GM23338 (cell line): ENCODE results near the gene ARID3B.

Experiments
- CTCF ChIP-seq, 2 experiments: fragments of 200-600 bp in 1 of 2; sonication (generic) in 1 of 2; conservative IDR thresholded peaks; 2 replicates each; pipeline versions ENCODE4 v1.5.1 to v1.6.1; 2016 to 2017; ENCODE audit warnings: antibody characterized with exemption in 2 of 2, low read depth in 2 of 2, mild to moderate bottlenecking in 2 of 2, moderate library complexity in 1 of 2
- EZH2 ChIP-seq: fragments of 200-600 bp; sonication (generic); IDR thresholded peaks from one replicate; pipeline ENCODE4 v1.8.0; 2017; ENCODE audit warnings: antibody characterized with exemption, mild to moderate bottlenecking, low read depth; ENCODE audit not compliant: unreplicated experiment
- EZH2phosphoT487 ChIP-seq: fragments of 200-600 bp; sonication (generic); IDR thresholded peaks from one replicate; pipeline ENCODE4 v1.8.1; 2018; ENCODE audit warnings: antibody characterized with exemption; ENCODE audit not compliant: unreplicated experiment
- TF ChIP-seq, protein P1 (sequence below): IDR thresholded peaks from one replicate; pipeline ENCODE4 v1.6.1; 2018; ENCODE audit warnings: antibody characterized with exemption; ENCODE audit not compliant: unreplicated experiment
- TF ChIP-seq, protein P2 (sequence below): IDR thresholded peaks from 2 replicates; pipeline ENCODE4 v1.6.1; 2016; ENCODE audit warnings: antibody characterized with exemption

DNA sequence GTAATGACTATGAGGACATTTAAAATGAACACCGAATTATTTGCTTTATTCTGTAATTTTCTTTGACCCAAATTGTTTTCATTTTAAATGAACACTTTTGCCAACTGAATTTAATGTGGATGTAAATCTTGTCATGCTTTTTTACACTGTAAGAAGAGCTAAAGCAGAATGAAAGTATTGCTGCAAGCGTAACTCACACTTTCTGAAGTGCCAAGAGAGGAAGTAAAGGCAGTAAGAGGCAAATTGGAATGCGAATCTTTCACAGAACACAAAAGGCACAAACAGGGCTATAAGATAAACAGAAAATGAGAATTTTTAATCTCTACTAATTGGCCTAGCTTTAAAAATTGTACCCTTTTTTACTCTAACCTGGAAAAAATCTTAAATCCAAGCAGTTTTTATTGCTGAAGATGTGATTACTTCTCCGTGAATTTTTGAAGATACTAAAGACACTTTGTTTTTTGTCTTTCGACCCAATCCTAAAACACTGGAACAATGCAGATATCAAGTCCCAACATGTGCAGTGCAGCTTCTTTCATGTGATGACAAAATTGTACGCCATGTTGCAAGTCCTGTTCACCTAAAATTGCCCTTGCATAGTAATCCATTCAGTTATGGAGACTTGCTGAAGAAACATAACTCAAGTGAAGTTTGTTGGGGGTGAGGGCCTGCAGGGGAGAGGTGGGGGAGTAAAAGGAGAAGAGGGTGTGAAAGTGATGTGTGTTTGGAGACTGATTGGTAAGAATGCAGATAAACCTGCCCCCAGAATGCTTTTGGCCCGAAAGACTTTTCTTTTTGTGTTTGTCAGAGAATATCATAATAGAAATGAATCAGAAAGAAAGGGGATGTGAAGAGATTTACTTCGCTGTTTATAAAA is 1.4 kb downstream of the ARID3B start:
- no peak for TF ChIP-seq CTCF (conservative IDR thresholded peaks at IDR 0.05; ENCODE audit: low read depth in 2 of 2)
- TF ChIP-seq EZH2 = no peak
- TF ChIP-seq, protein P1, sequence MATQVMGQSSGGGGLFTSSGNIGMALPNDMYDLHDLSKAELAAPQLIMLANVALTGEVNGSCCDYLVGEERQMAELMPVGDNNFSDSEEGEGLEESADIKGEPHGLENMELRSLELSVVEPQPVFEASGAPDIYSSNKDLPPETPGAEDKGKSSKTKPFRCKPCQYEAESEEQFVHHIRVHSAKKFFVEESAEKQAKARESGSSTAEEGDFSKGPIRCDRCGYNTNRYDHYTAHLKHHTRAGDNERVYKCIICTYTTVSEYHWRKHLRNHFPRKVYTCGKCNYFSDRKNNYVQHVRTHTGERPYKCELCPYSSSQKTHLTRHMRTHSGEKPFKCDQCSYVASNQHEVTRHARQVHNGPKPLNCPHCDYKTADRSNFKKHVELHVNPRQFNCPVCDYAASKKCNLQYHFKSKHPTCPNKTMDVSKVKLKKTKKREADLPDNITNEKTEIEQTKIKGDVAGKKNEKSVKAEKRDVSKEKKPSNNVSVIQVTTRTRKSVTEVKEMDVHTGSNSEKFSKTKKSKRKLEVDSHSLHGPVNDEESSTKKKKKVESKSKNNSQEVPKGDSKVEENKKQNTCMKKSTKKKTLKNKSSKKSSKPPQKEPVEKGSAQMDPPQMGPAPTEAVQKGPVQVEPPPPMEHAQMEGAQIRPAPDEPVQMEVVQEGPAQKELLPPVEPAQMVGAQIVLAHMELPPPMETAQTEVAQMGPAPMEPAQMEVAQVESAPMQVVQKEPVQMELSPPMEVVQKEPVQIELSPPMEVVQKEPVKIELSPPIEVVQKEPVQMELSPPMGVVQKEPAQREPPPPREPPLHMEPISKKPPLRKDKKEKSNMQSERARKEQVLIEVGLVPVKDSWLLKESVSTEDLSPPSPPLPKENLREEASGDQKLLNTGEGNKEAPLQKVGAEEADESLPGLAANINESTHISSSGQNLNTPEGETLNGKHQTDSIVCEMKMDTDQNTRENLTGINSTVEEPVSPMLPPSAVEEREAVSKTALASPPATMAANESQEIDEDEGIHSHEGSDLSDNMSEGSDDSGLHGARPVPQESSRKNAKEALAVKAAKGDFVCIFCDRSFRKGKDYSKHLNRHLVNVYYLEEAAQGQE = no peak
- TF ChIP-seq EZH2phosphoT487 = no peak
- TF ChIP-seq, protein P2, sequence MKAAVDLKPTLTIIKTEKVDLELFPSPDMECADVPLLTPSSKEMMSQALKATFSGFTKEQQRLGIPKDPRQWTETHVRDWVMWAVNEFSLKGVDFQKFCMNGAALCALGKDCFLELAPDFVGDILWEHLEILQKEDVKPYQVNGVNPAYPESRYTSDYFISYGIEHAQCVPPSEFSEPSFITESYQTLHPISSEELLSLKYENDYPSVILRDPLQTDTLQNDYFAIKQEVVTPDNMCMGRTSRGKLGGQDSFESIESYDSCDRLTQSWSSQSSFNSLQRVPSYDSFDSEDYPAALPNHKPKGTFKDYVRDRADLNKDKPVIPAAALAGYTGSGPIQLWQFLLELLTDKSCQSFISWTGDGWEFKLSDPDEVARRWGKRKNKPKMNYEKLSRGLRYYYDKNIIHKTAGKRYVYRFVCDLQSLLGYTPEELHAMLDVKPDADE = no peak
